Neural cell (in vitro differentiated cells): ENCODE measurements around the gene FAM110A. TPM values are rescaled to one million over a fixed set of nuclear protein-coding genes. Genes with fewer than 3 reads are reported as not detected.
A peak's percentile ranks its signal among the peaks of the same experiment; 100 is the strongest.

Source experiments
- H2AFZ ChIP-seq: fragments of 200-600, 300-800 bp; sonication (generic), shearing (Covaris generic); 2 replicates; pipeline ENCODE4 v1.6.0; 2014; ENCODE audit warnings: low read depth, mild to moderate bottlenecking, antibody characterized with exemption, low read length, moderate library complexity
- H3F3A ChIP-seq: fragments of 200-600 bp; shearing (Covaris generic); 2 replicates; pipeline ENCODE4 v1.6.1; 2016; ENCODE audit warnings: mild to moderate bottlenecking, moderate library complexity, mixed read lengths, antibody characterized with exemption, low read length; ENCODE audit not compliant: insufficient read depth, poor library complexity, severe bottlenecking
- H3K27ac ChIP-seq: fragments of 200-600, 300-800 bp; sonication (generic), shearing (Covaris generic); 2 replicates; pipeline ENCODE4 v1.5.1; 2014; ENCODE audit warnings: mild to moderate bottlenecking, low read length, moderate library complexity
- H3K27me3 ChIP-seq: fragments of 300-800, 200-600 bp; sonication (generic), shearing (Covaris generic); 2 replicates; pipeline ENCODE4 v1.6.0; 2014; ENCODE audit warnings: mild to moderate bottlenecking, low read depth, low read length, moderate library complexity; ENCODE audit not compliant: insufficient read depth
- H3K36me3 ChIP-seq: fragments of 300-800, 200-600 bp; sonication (generic), shearing (Covaris generic); 2 replicates; pipeline ENCODE4 v1.5.1; 2014; ENCODE audit warnings: mild to moderate bottlenecking, antibody characterized with exemption, low read length, moderate library complexity; ENCODE audit not compliant: insufficient read depth
- H3K4me2 ChIP-seq: fragments of 300-800, 200-600 bp; sonication (generic), shearing (Covaris generic); 2 replicates; pipeline ENCODE4 v1.6.0; 2014; ENCODE audit warnings: mild to moderate bottlenecking, low read length
- H3K4me3 ChIP-seq: fragments of 300-800, 200-600 bp; sonication (generic), shearing (Covaris generic); 2 replicates; pipeline ENCODE4 v1.5.1; 2014; ENCODE audit warnings: mild to moderate bottlenecking, low read length, moderate library complexity
- H3K79me2 ChIP-seq: fragments of 200-600 bp; shearing (Covaris generic); replicated peaks from 2 replicates; pipeline ENCODE4 v1.6.0; 2014; ENCODE audit warnings: mild to moderate bottlenecking, low read length, moderate library complexity; ENCODE audit not compliant: insufficient read depth
- H3K9ac ChIP-seq: fragments of 300-800, 200-600 bp; sonication (generic), shearing (Covaris generic); 2 replicates; pipeline ENCODE4 v1.6.1; 2016; ENCODE audit warnings: mild to moderate bottlenecking, low read length, mixed read lengths
- H3K9me2 ChIP-seq: fragments of 200-600 bp; shearing (Covaris generic); 2 replicates; pipeline ENCODE4 v1.6.1; 2016; ENCODE audit warnings: mild to moderate bottlenecking, low read length, mixed read lengths; ENCODE audit not compliant: insufficient read depth
- H3K9me3 ChIP-seq: fragments of 200-600, 300-800 bp; sonication (generic), shearing (Covaris generic); 2 replicates; pipeline ENCODE4 v1.6.1; 2016; ENCODE audit warnings: mild to moderate bottlenecking, mixed run types, low read length, moderate library complexity, mixed read lengths
- H4K20me1 ChIP-seq: fragments of 200-600 bp; shearing (Covaris generic); 2 replicates; pipeline ENCODE4 v1.6.1; 2016; ENCODE audit warnings: mild to moderate bottlenecking, mixed run types; ENCODE audit not compliant: insufficient read depth
- EP300 ChIP-seq: fragments of 450-650 bp; conservative IDR thresholded peaks from 2 replicates; pipeline ENCODE4 v1.6.1; 2014; ENCODE audit warnings: antibody characterized with exemption, mild to moderate bottlenecking, moderate library complexity; ENCODE audit not compliant: poor library complexity, severe bottlenecking
- EZH2 ChIP-seq: fragments of 200-600, 300-800 bp; shearing (Covaris generic), sonication (generic); IDR thresholded peaks from 2 replicates; pipeline ENCODE4 v1.6.1; 2014; ENCODE audit warnings: antibody characterized with exemption, low read length, borderline replicate concordance, mild to moderate bottlenecking; ENCODE audit not compliant: insufficient read depth, poor library complexity, severe bottlenecking
- MXI1 ChIP-seq: fragments of 450-650 bp; conservative IDR thresholded peaks from 2 replicates; pipeline ENCODE4 v1.6.1; 2014; ENCODE audit warnings: antibody characterized with exemption, mild to moderate bottlenecking; ENCODE audit not compliant: poor library complexity, severe bottlenecking
- POLR2AphosphoS5 ChIP-seq: IDR thresholded peaks from 2 replicates; pipeline ENCODE4 v1.6.1; 2012
- RAD21 ChIP-seq: fragments of 450-650 bp; conservative IDR thresholded peaks from 2 replicates; pipeline ENCODE4 v1.6.1; 2014; ENCODE audit warnings: antibody characterized with exemption, mild to moderate bottlenecking, moderate library complexity
- SMC3 ChIP-seq: fragments of 450-650 bp; conservative IDR thresholded peaks from 2 replicates; pipeline ENCODE4 v1.6.1; 2014; ENCODE audit warnings: antibody characterized with exemption, mild to moderate bottlenecking, moderate library complexity; ENCODE audit not compliant: poor library complexity
- TAF1 ChIP-seq: IDR thresholded peaks from 2 replicates; pipeline ENCODE4 v1.6.1; 2012; ENCODE audit warnings: low read depth
- polyA plus RNA-seq: library from polyadenylated mRNA; depleted of rRNA; stranded (reverse); fragments of >200 nt; gene quantifications from 2 replicates; pipeline ENCODE4 v1.2.3, GENCODE V29; 2014
- TF ChIP-seq, protein P1 (sequence below): IDR thresholded peaks from 2 replicates; pipeline ENCODE4 v1.6.1; 2012; ENCODE audit warnings: borderline replicate concordance
- TF ChIP-seq, protein P2 (sequence below): fragments of 450-650 bp; IDR thresholded peaks from 2 replicates; pipeline ENCODE4 v1.5.1; 2014; ENCODE audit warnings: antibody characterized with exemption, mild to moderate bottlenecking, moderate library complexity; ENCODE audit not compliant: poor library complexity, severe bottlenecking

Gene FAM110A
- polyA plus RNA-seq, 1 donor from 2014 or later = 5.8 TPM

DNA sequence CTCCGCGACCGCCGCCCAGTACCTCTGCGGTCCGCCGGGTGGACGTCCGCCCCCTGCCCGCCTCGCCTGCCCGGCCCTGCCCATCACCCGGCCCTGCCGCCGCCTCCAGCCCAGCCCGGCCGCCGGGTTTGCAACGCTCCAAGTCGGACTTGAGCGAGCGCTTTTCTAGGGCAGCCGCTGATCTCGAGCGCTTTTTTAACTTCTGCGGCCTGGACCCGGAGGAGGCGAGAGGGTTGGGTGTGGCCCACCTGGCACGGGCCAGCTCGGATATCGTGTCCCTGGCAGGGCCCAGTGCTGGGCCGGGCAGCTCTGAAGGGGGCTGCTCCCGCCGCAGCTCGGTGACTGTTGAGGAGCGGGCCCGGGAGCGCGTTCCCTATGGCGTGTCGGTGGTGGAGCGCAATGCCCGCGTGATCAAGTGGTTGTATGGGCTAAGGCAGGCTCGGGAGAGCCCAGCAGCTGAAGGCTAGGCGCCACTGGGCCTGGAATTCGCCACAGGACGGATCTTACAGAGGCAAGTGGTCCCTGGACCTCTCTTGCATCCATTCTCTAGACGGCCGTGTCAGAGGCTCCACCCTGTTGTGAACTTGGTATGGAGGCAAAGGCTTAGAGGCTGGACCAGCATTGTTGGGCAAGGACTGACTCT lies 11.8 kb downstream of the FAM110A start:
- H3K4me3 ChIP-seq = peak overlapping the region; percentile 91
- no peak overlapping the region for H3K27ac ChIP-seq
- TF ChIP-seq, protein P1, sequence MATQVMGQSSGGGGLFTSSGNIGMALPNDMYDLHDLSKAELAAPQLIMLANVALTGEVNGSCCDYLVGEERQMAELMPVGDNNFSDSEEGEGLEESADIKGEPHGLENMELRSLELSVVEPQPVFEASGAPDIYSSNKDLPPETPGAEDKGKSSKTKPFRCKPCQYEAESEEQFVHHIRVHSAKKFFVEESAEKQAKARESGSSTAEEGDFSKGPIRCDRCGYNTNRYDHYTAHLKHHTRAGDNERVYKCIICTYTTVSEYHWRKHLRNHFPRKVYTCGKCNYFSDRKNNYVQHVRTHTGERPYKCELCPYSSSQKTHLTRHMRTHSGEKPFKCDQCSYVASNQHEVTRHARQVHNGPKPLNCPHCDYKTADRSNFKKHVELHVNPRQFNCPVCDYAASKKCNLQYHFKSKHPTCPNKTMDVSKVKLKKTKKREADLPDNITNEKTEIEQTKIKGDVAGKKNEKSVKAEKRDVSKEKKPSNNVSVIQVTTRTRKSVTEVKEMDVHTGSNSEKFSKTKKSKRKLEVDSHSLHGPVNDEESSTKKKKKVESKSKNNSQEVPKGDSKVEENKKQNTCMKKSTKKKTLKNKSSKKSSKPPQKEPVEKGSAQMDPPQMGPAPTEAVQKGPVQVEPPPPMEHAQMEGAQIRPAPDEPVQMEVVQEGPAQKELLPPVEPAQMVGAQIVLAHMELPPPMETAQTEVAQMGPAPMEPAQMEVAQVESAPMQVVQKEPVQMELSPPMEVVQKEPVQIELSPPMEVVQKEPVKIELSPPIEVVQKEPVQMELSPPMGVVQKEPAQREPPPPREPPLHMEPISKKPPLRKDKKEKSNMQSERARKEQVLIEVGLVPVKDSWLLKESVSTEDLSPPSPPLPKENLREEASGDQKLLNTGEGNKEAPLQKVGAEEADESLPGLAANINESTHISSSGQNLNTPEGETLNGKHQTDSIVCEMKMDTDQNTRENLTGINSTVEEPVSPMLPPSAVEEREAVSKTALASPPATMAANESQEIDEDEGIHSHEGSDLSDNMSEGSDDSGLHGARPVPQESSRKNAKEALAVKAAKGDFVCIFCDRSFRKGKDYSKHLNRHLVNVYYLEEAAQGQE = no peak
- TF ChIP-seq EZH2 (no peak), RAD21 (no peak), TAF1 (no peak), MXI1 (no peak), SMC3 (no peak), POLR2AphosphoS5 (no peak), EP300 (no peak)
- TF ChIP-seq, protein P2, sequence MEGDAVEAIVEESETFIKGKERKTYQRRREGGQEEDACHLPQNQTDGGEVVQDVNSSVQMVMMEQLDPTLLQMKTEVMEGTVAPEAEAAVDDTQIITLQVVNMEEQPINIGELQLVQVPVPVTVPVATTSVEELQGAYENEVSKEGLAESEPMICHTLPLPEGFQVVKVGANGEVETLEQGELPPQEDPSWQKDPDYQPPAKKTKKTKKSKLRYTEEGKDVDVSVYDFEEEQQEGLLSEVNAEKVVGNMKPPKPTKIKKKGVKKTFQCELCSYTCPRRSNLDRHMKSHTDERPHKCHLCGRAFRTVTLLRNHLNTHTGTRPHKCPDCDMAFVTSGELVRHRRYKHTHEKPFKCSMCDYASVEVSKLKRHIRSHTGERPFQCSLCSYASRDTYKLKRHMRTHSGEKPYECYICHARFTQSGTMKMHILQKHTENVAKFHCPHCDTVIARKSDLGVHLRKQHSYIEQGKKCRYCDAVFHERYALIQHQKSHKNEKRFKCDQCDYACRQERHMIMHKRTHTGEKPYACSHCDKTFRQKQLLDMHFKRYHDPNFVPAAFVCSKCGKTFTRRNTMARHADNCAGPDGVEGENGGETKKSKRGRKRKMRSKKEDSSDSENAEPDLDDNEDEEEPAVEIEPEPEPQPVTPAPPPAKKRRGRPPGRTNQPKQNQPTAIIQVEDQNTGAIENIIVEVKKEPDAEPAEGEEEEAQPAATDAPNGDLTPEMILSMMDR = no peak

DNA sequence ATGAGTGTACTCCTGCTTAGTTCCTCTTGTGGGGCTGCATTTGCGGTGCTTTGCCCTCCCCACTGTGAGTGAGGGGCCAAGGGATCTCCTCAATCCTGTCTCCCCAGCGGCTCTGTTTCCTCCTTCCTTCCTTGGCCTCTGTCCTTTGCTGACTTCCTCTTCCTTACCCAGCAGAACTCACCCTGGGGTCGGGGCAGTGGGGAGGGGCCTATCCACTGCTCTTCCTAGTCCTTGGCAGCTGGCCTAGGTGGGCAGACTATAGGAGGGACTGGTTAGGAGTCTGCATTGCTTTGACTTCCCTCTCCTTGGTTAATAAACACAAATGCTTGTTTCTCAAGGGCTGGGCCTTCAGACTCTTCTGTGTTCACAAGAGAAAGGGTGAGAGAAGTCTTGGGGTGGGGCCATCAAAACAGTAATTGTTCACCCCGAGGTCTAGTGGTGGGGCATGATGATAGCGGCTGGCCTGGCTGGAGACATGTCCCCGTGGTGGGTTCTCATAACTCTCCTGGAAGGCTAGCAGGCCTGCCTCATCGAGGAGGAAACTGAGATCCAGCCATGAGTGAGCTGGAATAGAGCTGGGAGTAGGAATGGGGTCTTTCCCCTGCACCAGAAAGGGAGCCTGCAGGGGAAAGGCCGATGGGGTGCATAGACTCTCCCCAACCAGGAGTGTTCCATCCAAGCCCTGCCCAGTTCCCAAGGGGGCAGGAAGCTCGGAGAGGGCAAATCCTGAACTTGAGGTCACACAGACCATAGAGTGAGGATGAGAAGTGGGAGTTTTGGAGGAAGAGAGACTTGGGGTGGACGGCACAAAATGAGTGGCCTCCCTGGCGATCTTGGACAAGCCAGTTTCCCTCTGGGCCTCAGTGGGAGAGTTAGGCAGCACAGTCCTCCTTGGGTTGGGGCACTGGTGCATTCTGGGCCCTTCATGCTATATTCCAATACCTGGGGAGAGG lies 12.7 kb downstream of the FAM110A start:
- Histone ChIP-seq H3F3A (no peaks in the 10 kb centered on the region), H3K4me2 (peak overlapping the region; percentile 36), H3K9me3 (no peaks in the 10 kb centered on the region), H3K27ac (no peak overlapping the region), H3K36me3 (no peaks in the 10 kb centered on the region), H3K79me2 (peaks cover 7% of the 10 kb centered on the region), H3K4me3 (peak overlapping the region; percentile 91), H3K9ac (peak overlapping the region; percentile 97), H3K27me3 (peaks cover 25% of the 10 kb centered on the region), H4K20me1 (no peaks in the 10 kb centered on the region), H3K9me2 (no peaks in the 10 kb centered on the region), H2AFZ (no peak overlapping the region)
- TF ChIP-seq, protein P2 = no peak
- TF ChIP-seq, protein P1 = no peak
- TF ChIP-seq POLR2AphosphoS5 (no peak), EP300 (no peak), MXI1 (no peak), TAF1 (no peak), RAD21 (no peak), EZH2 (no peak), SMC3 (no peak)

More for the DNA sequence above, 11.8 kb downstream of the FAM110A start:
- peak overlapping the region; percentile 36 for H3K4me2 ChIP-seq
- H3K9me2 ChIP-seq = no peaks in the 10 kb centered on the region
- H3F3A ChIP-seq = no peaks in the 10 kb centered on the region
- no peaks in the 10 kb centered on the region for H3K36me3 ChIP-seq
- H3K9ac ChIP-seq = peak overlapping the region; percentile 97
- peaks cover 34% of the 10 kb centered on the region for H3K27me3 ChIP-seq
- H2AFZ ChIP-seq = peak overlapping the region; percentile 93
- H3K9me3 ChIP-seq = no peaks in the 10 kb centered on the region
- H3K79me2 ChIP-seq = peaks cover 7% of the 10 kb centered on the region
- H4K20me1 ChIP-seq = no peaks in the 10 kb centered on the region
